ENCODE measurements around the gene ZSCAN26.

Gene ZSCAN26

GRCh38 chr6:28245206-28245941 lies 21.6 kb upstream of the ZSCAN26 start:
- no peak for DNase-seq (ENCODE audit: low read depth)
- no peak overlapping the region for H3K4me3 ChIP-seq (ENCODE audit: low read length)
- no peak for TF ChIP-seq CTCF (conservative IDR thresholded peaks at IDR 0.05; ENCODE audit: low read length)

- H3K4me3 ChIP-seq (ENCODE audit: low read length) = no peak overlapping the region
- DNase-seq (ENCODE audit: low read depth) = peak; percentile 64
- no peak for TF ChIP-seq CTCF (conservative IDR thresholded peaks at IDR 0.05; ENCODE audit: low read length)
Measured at GRCh38 chr6:28248916-28249315, 18.0 kb upstream of the ZSCAN26 start.

GRCh38 chr6:28250747-28251146 lies 16.2 kb upstream of the ZSCAN26 start:
- H3K4me3 ChIP-seq (ENCODE audit: low read length) = peak overlapping the region; percentile 96
- no peak for TF ChIP-seq CTCF (conservative IDR thresholded peaks at IDR 0.05; ENCODE audit: low read length)

GRCh38 chr6:28251661-28252008 lies 15.3 kb upstream of the ZSCAN26 start:
- no peak for TF ChIP-seq CTCF (conservative IDR thresholded peaks at IDR 0.05; ENCODE audit: low read length)
- peak overlapping the region; percentile 96 for H3K4me3 ChIP-seq (ENCODE audit: low read length)
- no peak for DNase-seq (ENCODE audit: low read depth)

More at GRCh38 chr6:28250747-28251146, 16.2 kb upstream of the ZSCAN26 start:
- no peak for DNase-seq (ENCODE audit: low read depth)

GRCh38 chr6:28252009-28252975 lies 14.7 kb upstream of the ZSCAN26 start, which contains the start of gene ZKSCAN4:
ZKSCAN4 (minus strand) TSS chr6:28252269; CDS start chr6:28251980, 289 bp downstream.
- H3K4me3 ChIP-seq (ENCODE audit: low read length) = peak within 1 kb of the TSS; percentile 96
- no peak for TF ChIP-seq CTCF (conservative IDR thresholded peaks at IDR 0.05; ENCODE audit: low read length)
- DNase-seq (ENCODE audit: low read depth) = peak; percentile 92

GRCh38 chr6:28254121-28254519 lies 12.8 kb upstream of the ZSCAN26 start:
- no peak for DNase-seq (ENCODE audit: low read depth)
- no peak overlapping the region for H3K4me3 ChIP-seq (ENCODE audit: low read length)
- TF ChIP-seq CTCF (conservative IDR thresholded peaks at IDR 0.05; ENCODE audit: low read length) = no peak

Data from AG10803 (cell line).